OCI-LY7 (cell line): ENCODE measurements around the gene RCC1. TPM values are rescaled to one million over a fixed set of nuclear protein-coding genes. Genes with fewer than 3 reads are reported as not detected.
A peak's percentile ranks its signal among the peaks of the same experiment; 100 is the strongest.

ENCODE experiments used
- BruUV-seq: library from RNA; stranded (reverse); fragments of 400-500 nt; replicated peaks from 2 replicates; lab custom pipeline; 2021; lab: Mats Ljungman, UMichigan
- CTCF ChIA-PET: fragments of 300-600 bp; sonication (Branson Sonifier 250); formaldehyde crosslinking; loops from one replicate; lab custom pipeline; 2022; ENCODE audit warnings: antibody characterized with exemption; ENCODE audit not compliant: unreplicated experiment; lab: Charles Lee
- POLR2A ChIA-PET: fragments of 300-600 bp; sonication (Branson Sonifier 250); formaldehyde crosslinking; loops from one replicate; lab custom pipeline; 2022; ENCODE audit warnings: antibody characterized with exemption; lab: Charles Lee
- DNase-seq: peaks from one replicate; pipeline ENCODE4 v3.0.0-alpha.2; 2015; ENCODE audit warnings: low spot score
- H2AFZ ChIP-seq: fragments of 200-600 bp; sonication (generic), shearing (Covaris generic); 2 replicates; pipeline ENCODE4 v1.6.1; 2014; ENCODE audit warnings: mild to moderate bottlenecking, antibody characterized with exemption, low read length, moderate library complexity
- H3K27ac ChIP-seq: fragments of 200-600 bp; sonication (generic); 2 replicates; pipeline ENCODE4 v1.5.1; 2014; ENCODE audit warnings: mixed run types, low read depth, mild to moderate bottlenecking, moderate library complexity, low read length, inconsistent platforms; ENCODE audit not compliant: poor library complexity, severe bottlenecking
- H3K36me3 ChIP-seq: fragments of 200-600 bp; sonication (generic); 2 replicates; pipeline ENCODE4 v1.6.1; 2014; ENCODE audit warnings: mild to moderate bottlenecking, antibody characterized with exemption, low read length, moderate library complexity, mixed read lengths; ENCODE audit not compliant: insufficient read depth
- H3K4me1 ChIP-seq: fragments of 200-600 bp; sonication (generic); 2 replicates; pipeline ENCODE4 v1.5.1; 2014; ENCODE audit warnings: mild to moderate bottlenecking, low read length; ENCODE audit not compliant: insufficient read depth, poor library complexity, severe bottlenecking
- H3K4me2 ChIP-seq: fragments of 200-600 bp; sonication (generic); 2 replicates; pipeline ENCODE4 v1.6.1; 2014; ENCODE audit warnings: mild to moderate bottlenecking, low read length
- H3K4me3 ChIP-seq: fragments of 200-600 bp; sonication (generic); 2 replicates; pipeline ENCODE4 v1.5.1; 2014; ENCODE audit warnings: mild to moderate bottlenecking, low read depth, low read length; ENCODE audit not compliant: poor library complexity, severe bottlenecking
- H3K79me2 ChIP-seq: fragments of 200-600 bp; sonication (generic); 2 replicates; pipeline ENCODE4 v1.6.1; 2016; ENCODE audit warnings: low read depth, mild to moderate bottlenecking, low read length, moderate library complexity, mixed read lengths; ENCODE audit not compliant: insufficient read depth
- H3K9me2 ChIP-seq: fragments of 200-600 bp; sonication (generic); 2 replicates; pipeline ENCODE4 v1.6.1; 2016; ENCODE audit warnings: mild to moderate bottlenecking, low read length, mixed read lengths; ENCODE audit not compliant: insufficient read depth
- H3K9me3 ChIP-seq: fragments of 200-600 bp; sonication (generic); 2 replicates; pipeline ENCODE4 v1.6.1; 2014; ENCODE audit warnings: mild to moderate bottlenecking, mixed run types, low read length, mixed read lengths
- H4K20me1 ChIP-seq: fragments of 200-600 bp; sonication (generic); 2 replicates; pipeline ENCODE4 v1.6.1; 2014; ENCODE audit warnings: mild to moderate bottlenecking, antibody characterized with exemption, low read length, moderate library complexity, mixed read lengths; ENCODE audit not compliant: insufficient read depth
- CTCF ChIP-seq: fragments of 200-600 bp; sonication (generic); conservative IDR thresholded peaks from 2 replicates; pipeline ENCODE4 v1.5.1; 2014; ENCODE audit warnings: mild to moderate bottlenecking, antibody characterized with exemption, low read length, moderate library complexity, mixed read lengths
- EZH2phosphoT487 ChIP-seq: fragments of 200-600 bp; sonication (generic); IDR thresholded peaks from 2 replicates; pipeline ENCODE4 v1.6.1; 2018; ENCODE audit warnings: low read depth, borderline replicate concordance, mild to moderate bottlenecking, mixed run types, antibody characterized with exemption, low read length, moderate library complexity, mixed read lengths
- intact Hi-C: fragments of 100-400 bp; cut with micrococcal nuclease; formaldehyde crosslinking; loops from one replicate; pipeline ENCODE4 v1.10.0; 2022; ENCODE audit not compliant: unreplicated experiment
- total RNA-seq, 2 experiments: library from RNA; depleted of rRNA in 1 of 2; stranded (reverse); fragments of >200 nt in 1 of 2; shearing (Covaris generic) in 1 of 2; gene quantifications; 2 replicates each; pipeline ENCODE4 v1.2.3, GENCODE V29; 2014 to 2022

Gene RCC1
- total RNA-seq, 2 experiments from 2014 or later: 87.6 to 108 TPM

DNA sequence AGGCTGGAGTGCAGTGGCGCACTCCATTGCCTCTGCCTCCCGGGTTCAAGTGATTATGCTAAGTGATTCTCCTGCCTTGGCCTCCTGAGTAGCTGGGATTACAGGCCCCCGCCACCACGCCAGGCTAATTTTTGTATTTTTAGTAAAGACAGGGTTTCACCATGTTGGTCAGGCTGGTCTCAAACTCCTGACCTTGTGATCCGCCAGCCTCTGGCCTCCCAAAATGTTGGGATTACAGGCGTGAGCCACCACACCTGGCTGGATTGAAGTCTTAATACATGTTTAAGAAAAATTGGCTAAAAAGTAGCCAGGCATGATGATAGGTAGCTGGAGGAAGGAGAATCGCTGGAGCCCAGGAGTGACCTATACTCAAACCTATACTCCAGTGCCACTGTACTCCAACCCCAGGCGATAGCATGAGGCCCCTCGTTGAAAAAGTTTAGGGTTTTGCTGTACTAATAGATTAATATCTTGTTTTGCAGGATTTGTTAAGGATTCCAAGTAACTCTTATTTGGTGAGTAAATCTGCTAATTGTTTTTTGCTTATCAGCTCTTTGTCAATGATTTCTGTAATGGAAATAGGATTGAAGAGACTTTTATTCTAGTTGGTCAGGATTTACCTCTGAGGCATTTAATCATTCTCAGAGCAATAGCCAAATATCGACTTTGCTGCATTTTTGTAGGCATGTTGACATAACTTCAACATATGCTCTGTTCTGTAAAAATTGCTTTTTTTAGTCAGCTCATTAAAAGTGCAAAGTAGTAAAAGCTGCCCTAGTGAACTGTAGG, 2.0 kb downstream of the RCC1 start:
- TF ChIP-seq EZH2phosphoT487: no peak
- TF ChIP-seq CTCF: no peak
- H3K4me1 ChIP-seq: peaks cover 48% of the 10 kb centered on the region
- H4K20me1 ChIP-seq: peaks cover 5% of the 10 kb centered on the region; the same call in 1 of the 2 replicates
- peak overlapping the region; percentile 94 for H3K27ac ChIP-seq
- ChIA-PET POLR2A (interaction anchor here (0.7 to 2.0 kb wide), 11 partner anchors 71 to 441 kb away, joined by 3 to 5 read pairs (median 3); partner anchors contain the start of genes TAF12 and YTHDF2), CTCF (no interaction called here)
- H3K9me3 ChIP-seq: no peaks in the 10 kb centered on the region
- no peak overlapping the region for H2AFZ ChIP-seq
- no TSS peak for BruUV-seq
- H3K36me3 ChIP-seq: peaks cover 70% of the 10 kb centered on the region
- H3K9me2 ChIP-seq: no peaks in the 10 kb centered on the region
- intact Hi-C loops: loop anchor here (10.0 kb wide), 1 partner anchor 423 kb away; the partner anchor contains the start of gene EYA3
- peaks cover 56% of the 10 kb centered on the region for H3K79me2 ChIP-seq
- peak overlapping the region; percentile 85 for H3K4me3 ChIP-seq
- H3K4me2 ChIP-seq: peak overlapping the region; percentile 85
- DNase-seq: peak; percentile 23

DNA sequence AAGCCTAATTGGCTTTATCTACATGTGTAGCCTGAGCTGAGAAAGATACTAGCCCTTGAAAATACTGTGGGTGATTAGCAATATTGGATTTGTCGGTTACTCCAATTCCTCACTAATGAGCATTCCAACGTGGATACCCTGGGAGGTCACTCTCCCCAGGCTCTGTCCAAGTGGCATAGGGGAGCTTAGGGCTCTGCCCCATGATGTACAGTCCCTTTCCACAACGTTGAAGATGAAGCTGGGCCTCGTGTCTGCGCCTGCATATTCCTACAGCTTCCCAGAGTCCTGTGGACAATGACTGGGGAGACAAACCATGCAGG, 2.6 kb downstream of the RCC1 start:
- ChIA-PET CTCF (no interaction called here), POLR2A (interaction anchor here (0.7 to 2.0 kb wide), 10 partner anchors 71 to 441 kb away, joined by 3 to 5 read pairs (median 3); partner anchors contain the start of genes TAF12 and YTHDF2)
- peak overlapping the region; percentile 85 for H3K4me3 ChIP-seq
- H3K9me3 ChIP-seq: no peaks in the 10 kb centered on the region
- H3K36me3 ChIP-seq: peaks cover 76% of the 10 kb centered on the region
- H2AFZ ChIP-seq: no peak overlapping the region
- H4K20me1 ChIP-seq: peaks cover 5% of the 10 kb centered on the region; the same call in 1 of the 2 replicates
- H3K79me2 ChIP-seq: peaks cover 56% of the 10 kb centered on the region
- BruUV-seq: no TSS peak
- intact Hi-C loops: loop anchor here (10.0 kb wide), 1 partner anchor 424 kb away; the partner anchor contains the start of gene EYA3
- H3K9me2 ChIP-seq: no peaks in the 10 kb centered on the region
- TF ChIP-seq CTCF: no peak
- peaks cover 48% of the 10 kb centered on the region for H3K4me1 ChIP-seq
- H3K4me2 ChIP-seq: peak overlapping the region; percentile 85
- H3K27ac ChIP-seq: peak overlapping the region; percentile 94
- DNase-seq: peak; percentile 10
